SK-N-MC (cell line): Measurements from ENCODE around the gene NUB1.

Experiments used
- DNase-seq: peaks from one replicate; pipeline ENCODE4 v3.0.0-alpha.2; 2011; ENCODE audit warnings: low read depth, low spot score
- H3K27ac ChIP-seq: fragments of 200-600 bp; sonication (generic); 2 replicates; pipeline ENCODE4 v1.5.1; 2016; ENCODE audit warnings: mixed run types
- H3K36me3 ChIP-seq: fragments of 200-600 bp; sonication (generic); 2 replicates; pipeline ENCODE4 v1.6.1; 2017; ENCODE audit warnings: antibody characterized with exemption, low read length, mixed read lengths; ENCODE audit not compliant: insufficient read depth
- H3K4me3 ChIP-seq: fragments of 200-600 bp; sonication (generic); 2 replicates; pipeline ENCODE4 v1.5.1; 2016
- H3K9ac ChIP-seq: fragments of 200-600 bp; sonication (generic); 2 replicates; pipeline ENCODE4 v1.8.0; 2017; ENCODE audit warnings: mixed run types, mixed read lengths; ENCODE audit not compliant: insufficient read length
- H3K9me3 ChIP-seq: fragments of 200-600 bp; sonication (generic); 2 replicates; pipeline ENCODE4 v1.6.1; 2017; ENCODE audit warnings: low read depth, mild to moderate bottlenecking, antibody characterized with exemption, low read length, moderate library complexity, mixed read lengths
- EZH2 ChIP-seq: fragments of 200-600 bp; sonication (generic); IDR thresholded peaks from one replicate; pipeline ENCODE4 v1.6.1; 2017; ENCODE audit warnings: antibody characterized with exemption
- FOXP2 ChIP-seq: optimal IDR thresholded peaks from 2 replicates; pipeline ENCODE3; 2011; ENCODE audit warnings: mild to moderate bottlenecking, moderate library complexity; ENCODE audit not compliant: insufficient read depth; ENCODE audit errors: extremely low read length, control extremely low read depth
- POLR2AphosphoS5 ChIP-seq: IDR thresholded peaks from 2 replicates; pipeline ENCODE4 v1.6.1; 2012; ENCODE audit warnings: mild to moderate bottlenecking, low read depth, low read length, borderline replicate concordance

NUB1 gene

GRCh38 chr7:151346470-151346769, 4.8 kb downstream of the NUB1 start:
- no peak for DNase-seq
- Histone ChIP-seq H3K27ac (no peak overlapping the region), H3K9me3 (no peaks in the 10 kb centered on the region), H3K9ac (no peak overlapping the region), H3K36me3 (peaks cover 31% of the 10 kb centered on the region), H3K4me3 (no peak overlapping the region)
- TF ChIP-seq EZH2 (no peak), POLR2AphosphoS5 (no peak), FOXP2 (no peak)

- Histone ChIP-seq H3K4me3 (no peak overlapping the region), H3K27ac (no peak overlapping the region), H3K36me3 (peaks cover 31% of the 10 kb centered on the region), H3K9ac (no peak overlapping the region), H3K9me3 (no peaks in the 10 kb centered on the region)
- no peak for DNase-seq
- TF ChIP-seq FOXP2, result no peak
- no peak for TF ChIP-seq POLR2AphosphoS5
- no peak for TF ChIP-seq EZH2
Observed at GRCh38 chr7:151347200-151347599, 5.6 kb downstream of the NUB1 start.

GRCh38 chr7:151348970-151349369, 7.4 kb downstream of the NUB1 start:
- Histone ChIP-seq H3K4me3 (no peak overlapping the region), H3K27ac (no peak overlapping the region), H3K36me3 (peaks cover 40% of the 10 kb centered on the region), H3K9me3 (no peaks in the 10 kb centered on the region), H3K9ac (no peak overlapping the region)
- DNase-seq, result no peak
- TF ChIP-seq POLR2AphosphoS5 (no peak), FOXP2 (no peak), EZH2 (no peak)

GRCh38 chr7:151349507-151349853, 7.9 kb downstream of the NUB1 start:
- DNase-seq, result no peak
- TF ChIP-seq FOXP2, result no peak
- no peak for TF ChIP-seq EZH2
- TF ChIP-seq POLR2AphosphoS5, result no peak
- no peaks in the 10 kb centered on the region for H3K9me3 ChIP-seq
- no peak overlapping the region for H3K4me3 ChIP-seq
- peaks cover 40% of the 10 kb centered on the region for H3K36me3 ChIP-seq
- H3K27ac ChIP-seq, result no peak overlapping the region
- no peak overlapping the region for H3K9ac ChIP-seq

- no peak overlapping the region for H3K27ac ChIP-seq
- no peak for TF ChIP-seq EZH2
- TF ChIP-seq POLR2AphosphoS5, result no peak
- TF ChIP-seq FOXP2, result no peak
- H3K9ac ChIP-seq, result no peak overlapping the region
- H3K9me3 ChIP-seq, result no peaks in the 10 kb centered on the region
- peaks cover 38% of the 10 kb centered on the region for H3K36me3 ChIP-seq
- H3K4me3 ChIP-seq, result no peak overlapping the region
- DNase-seq, result no peak
Observed at GRCh38 chr7:151351027-151351426, 9.4 kb downstream of the NUB1 start.

GRCh38 chr7:151351967-151352366, 10.4 kb downstream of the NUB1 start:
- Histone ChIP-seq H3K9ac (no peak overlapping the region), H3K4me3 (no peak overlapping the region), H3K9me3 (no peaks in the 10 kb centered on the region), H3K36me3 (peaks cover 34% of the 10 kb centered on the region), H3K27ac (no peak overlapping the region)
- TF ChIP-seq FOXP2, result no peak
- TF ChIP-seq POLR2AphosphoS5, result no peak
- no peak for TF ChIP-seq EZH2
- DNase-seq, result no peak

- Histone ChIP-seq H3K27ac (no peak overlapping the region), H3K36me3 (peaks cover 34% of the 10 kb centered on the region), H3K9ac (no peak overlapping the region), H3K9me3 (no peaks in the 10 kb centered on the region), H3K4me3 (no peak overlapping the region)
- DNase-seq, result no peak
- TF ChIP-seq POLR2AphosphoS5, result no peak
- TF ChIP-seq EZH2, result no peak
- no peak for TF ChIP-seq FOXP2
Observed at GRCh38 chr7:151352512-151352911, 10.9 kb downstream of the NUB1 start.

GRCh38 chr7:151361193-151361959, 19.8 kb downstream of the NUB1 start:
- no peak for DNase-seq
- Histone ChIP-seq H3K36me3 (peaks cover 23% of the 10 kb centered on the region), H3K9ac (no peak overlapping the region), H3K9me3 (no peaks in the 10 kb centered on the region), H3K4me3 (no peak overlapping the region), H3K27ac (no peak overlapping the region)
- no peak for TF ChIP-seq POLR2AphosphoS5
- no peak for TF ChIP-seq EZH2
- no peak for TF ChIP-seq FOXP2

- Histone ChIP-seq H3K9ac (no peak overlapping the region), H3K9me3 (no peaks in the 10 kb centered on the region), H3K4me3 (no peak overlapping the region), H3K36me3 (peaks cover 23% of the 10 kb centered on the region), H3K27ac (no peak overlapping the region)
- no peak for DNase-seq
- TF ChIP-seq FOXP2 (no peak), EZH2 (no peak), POLR2AphosphoS5 (no peak)
Observed at GRCh38 chr7:151363182-151363581, 21.6 kb downstream of the NUB1 start.
